ENCODE data around the gene HDHD3. TPM values are rescaled to one million over a fixed set of nuclear protein-coding genes. Genes with fewer than 3 reads are reported as not detected.

HDHD3 gene
- total RNA-seq, 4 donors from 2014 or later, result 44.7 to 50.3 (median 48.3) TPM

DNA sequence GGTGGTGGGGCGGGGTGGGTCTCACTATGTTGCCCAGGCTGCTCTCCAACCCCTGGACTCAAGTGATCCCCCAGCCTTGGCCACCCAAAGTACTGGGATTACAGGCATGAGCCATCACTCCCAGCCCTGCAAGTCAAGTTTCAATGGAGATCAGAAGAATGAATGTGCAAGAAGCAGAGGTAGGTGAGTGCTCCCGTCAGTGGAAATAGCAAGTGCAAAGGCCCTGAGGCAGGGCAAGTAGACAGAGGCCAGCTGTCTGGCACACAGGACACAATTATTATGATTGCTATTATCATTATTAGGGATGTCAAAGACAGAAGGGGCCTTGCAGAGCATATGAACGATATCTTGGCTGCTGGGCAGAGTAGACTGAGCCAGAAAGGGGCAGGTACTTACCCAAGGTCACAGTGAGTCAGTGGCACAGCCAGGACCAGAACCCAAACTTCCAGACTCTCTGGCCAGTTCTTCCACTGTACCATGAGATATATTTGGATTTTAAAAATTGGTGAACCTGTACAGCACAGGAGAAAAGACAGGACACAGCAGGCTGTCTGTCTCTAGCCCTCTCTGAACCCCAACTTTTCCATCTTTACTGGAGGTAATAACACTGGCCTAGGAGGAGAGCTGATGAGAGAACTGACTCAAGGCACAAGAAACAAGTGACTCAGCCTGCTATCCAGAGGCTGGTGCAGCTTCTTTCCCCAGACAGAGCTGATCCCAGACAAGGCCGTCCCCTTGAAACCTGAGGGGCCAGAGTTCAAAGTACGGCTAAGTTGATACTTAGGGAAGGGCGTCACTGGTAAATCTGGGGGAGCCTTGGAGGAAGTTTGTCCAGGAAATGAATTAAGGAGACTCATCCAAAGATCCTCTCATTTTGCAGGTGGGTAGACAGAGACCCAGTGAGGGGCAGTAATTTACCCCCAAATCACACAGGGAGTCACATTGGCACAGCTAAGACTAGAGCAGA, 1.4 kb downstream of the HDHD3 start:
- intact Hi-C loops (cut with DNase I; ENCODE audit: low total_unique reads), result no loop called here
- WGBS, 2 donors, result 68 to 80% methylated on average over 6 of the region's 6 CpGs
- H3K4me3 ChIP-seq (ENCODE audit: low read depth, poor library complexity, severe bottlenecking), result no peak overlapping the region
- TF ChIP-seq, protein P1, sequence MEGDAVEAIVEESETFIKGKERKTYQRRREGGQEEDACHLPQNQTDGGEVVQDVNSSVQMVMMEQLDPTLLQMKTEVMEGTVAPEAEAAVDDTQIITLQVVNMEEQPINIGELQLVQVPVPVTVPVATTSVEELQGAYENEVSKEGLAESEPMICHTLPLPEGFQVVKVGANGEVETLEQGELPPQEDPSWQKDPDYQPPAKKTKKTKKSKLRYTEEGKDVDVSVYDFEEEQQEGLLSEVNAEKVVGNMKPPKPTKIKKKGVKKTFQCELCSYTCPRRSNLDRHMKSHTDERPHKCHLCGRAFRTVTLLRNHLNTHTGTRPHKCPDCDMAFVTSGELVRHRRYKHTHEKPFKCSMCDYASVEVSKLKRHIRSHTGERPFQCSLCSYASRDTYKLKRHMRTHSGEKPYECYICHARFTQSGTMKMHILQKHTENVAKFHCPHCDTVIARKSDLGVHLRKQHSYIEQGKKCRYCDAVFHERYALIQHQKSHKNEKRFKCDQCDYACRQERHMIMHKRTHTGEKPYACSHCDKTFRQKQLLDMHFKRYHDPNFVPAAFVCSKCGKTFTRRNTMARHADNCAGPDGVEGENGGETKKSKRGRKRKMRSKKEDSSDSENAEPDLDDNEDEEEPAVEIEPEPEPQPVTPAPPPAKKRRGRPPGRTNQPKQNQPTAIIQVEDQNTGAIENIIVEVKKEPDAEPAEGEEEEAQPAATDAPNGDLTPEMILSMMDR (IDR thresholded peaks at IDR 0.05), result no peak
- no peak for TF ChIP-seq POLR2A (IDR thresholded peaks at IDR 0.05)
- no peak for DNase-seq (ENCODE audit: low spot score in 2 of 2)

DNA sequence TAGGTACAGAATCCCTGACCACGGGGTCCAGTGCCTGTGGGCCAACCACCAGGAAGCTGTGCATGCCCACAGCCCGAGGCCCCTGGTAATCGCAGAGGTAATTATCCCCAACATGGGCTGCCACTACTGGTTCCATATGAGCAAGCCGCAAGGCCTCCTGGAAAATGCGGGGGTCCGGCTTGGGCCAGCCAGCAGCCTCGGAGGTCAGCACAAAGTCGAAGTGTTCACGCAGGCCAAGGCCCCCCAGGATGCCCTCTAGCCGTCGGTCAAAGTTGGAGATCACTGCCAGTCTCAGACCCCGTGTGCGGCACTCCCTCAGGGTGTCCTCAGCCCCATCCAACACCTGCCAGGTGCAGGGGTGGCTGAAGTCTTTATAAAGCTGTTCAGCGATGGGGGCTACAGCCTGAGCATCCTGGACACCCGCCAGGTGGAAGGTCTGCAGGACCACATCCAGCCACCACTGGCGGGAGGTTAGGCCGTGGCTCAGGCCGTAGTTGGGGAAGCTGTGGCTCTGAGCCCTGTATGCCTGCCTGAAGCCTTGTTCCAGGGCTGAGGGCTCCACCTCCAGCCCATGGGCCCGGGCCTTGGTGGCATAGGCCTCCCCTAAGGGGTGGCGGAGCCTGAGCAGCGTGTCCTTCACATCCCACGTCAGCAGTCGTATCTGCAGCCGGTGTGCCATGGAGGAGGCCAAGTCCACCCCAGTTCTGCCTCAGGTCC, 3.0 kb downstream of the HDHD3 start:
- no peak for DNase-seq (ENCODE audit: low spot score in 2 of 2)
- 83 to 85% methylated on average over 15 to 20 of the region's 24 CpGs for WGBS, 2 donors
- intact Hi-C loops (cut with DNase I; ENCODE audit: low total_unique reads), result no loop called here

DNA sequence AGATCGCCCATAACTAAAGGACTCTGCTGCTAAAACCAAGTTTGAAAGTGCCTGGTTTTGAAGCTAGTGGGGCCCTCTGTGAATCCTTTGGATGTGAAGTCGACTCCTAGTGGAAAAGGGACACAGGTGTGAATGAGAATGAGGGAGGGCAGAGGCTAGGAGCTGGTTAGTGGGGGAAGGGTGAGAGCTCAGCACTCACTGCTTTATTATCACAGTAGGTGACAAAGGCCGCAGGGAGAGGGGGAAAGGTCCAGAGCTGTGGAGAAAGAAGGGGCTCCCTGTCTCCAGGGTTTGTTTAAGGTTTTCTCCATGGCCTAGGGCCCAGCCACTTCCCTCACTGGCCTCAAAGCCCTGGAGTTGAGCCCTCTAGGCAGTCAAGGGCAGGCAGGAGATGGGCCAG, 3.5 kb downstream of the HDHD3 start:
- no peak for DNase-seq (ENCODE audit: low spot score in 2 of 2)
- TF ChIP-seq, protein P1 (IDR thresholded peaks at IDR 0.05), result no peak
- TF ChIP-seq POLR2A (IDR thresholded peaks at IDR 0.05), result no peak
- intact Hi-C loops (cut with DNase I; ENCODE audit: low total_unique reads), result no loop called here
- no peak overlapping the region for H3K4me3 ChIP-seq (ENCODE audit: low read depth, poor library complexity, severe bottlenecking)
- WGBS, 2 donors, result 70 to 72% methylated on average over 3 of the region's 3 CpGs

More for the DNA sequence above, 3.0 kb downstream of the HDHD3 start:
- TF ChIP-seq, protein P1 (IDR thresholded peaks at IDR 0.05), result no peak
- no peak for TF ChIP-seq POLR2A (IDR thresholded peaks at IDR 0.05)
- no peak overlapping the region for H3K4me3 ChIP-seq (ENCODE audit: low read depth, poor library complexity, severe bottlenecking)

DNA sequence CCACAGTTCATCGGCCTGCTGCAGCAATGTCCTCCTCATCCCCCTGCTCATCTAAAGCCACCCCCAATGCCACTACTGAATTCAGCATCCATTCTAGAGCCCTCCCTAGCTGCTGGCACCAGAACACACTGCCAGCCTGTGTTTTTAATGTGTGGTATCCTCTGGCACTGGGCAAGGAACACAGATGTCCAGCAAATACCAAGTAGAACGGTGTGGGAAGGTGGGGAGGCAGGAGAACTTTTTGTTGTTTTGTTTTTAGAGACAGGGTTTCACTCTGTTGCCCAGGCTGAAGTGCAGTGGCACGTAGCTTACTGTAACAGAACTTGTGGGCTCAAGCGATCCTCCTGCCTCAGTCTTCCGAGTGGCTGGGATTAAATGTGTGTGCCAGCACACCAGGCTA, 4.7 kb downstream of the HDHD3 start:
- TF ChIP-seq, protein P1 (IDR thresholded peaks at IDR 0.05), result no peak
- no peak for TF ChIP-seq POLR2A (IDR thresholded peaks at IDR 0.05)
- intact Hi-C loops (cut with DNase I; ENCODE audit: low total_unique reads), result no loop called here
- DNase-seq (ENCODE audit: low spot score in 2 of 2), result no peak
- H3K4me3 ChIP-seq (ENCODE audit: low read depth, poor library complexity, severe bottlenecking), result no peak overlapping the region
- WGBS, 2 donors, result 82 to 96% methylated on average over 5 of the region's 5 CpGs

DNA sequence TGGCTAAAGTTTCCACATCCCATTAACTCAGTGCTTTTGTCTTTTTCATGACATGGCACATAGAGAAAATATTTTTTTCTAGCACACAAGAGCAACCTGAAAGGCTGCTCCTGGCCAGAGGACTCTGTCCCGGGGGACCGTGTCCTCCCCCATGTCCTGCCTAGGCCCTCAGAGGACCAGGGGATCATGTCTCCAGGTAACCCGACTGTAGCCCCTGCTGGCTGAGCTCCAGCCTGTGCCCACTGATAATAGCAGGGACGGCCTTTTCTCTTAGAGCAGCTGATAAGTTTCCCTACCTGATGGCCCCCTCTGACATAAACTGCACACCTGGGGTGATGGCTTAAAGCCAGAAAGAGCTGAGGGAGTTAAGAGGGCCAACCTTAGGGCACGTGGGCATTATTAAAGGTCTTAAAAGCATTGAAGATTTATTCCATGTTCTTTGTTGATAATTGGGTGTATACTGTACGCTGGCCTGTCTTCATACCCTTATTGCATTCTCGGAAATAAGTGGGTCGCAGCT, 5.9 kb downstream of the HDHD3 start:
- TF ChIP-seq, protein P1 (IDR thresholded peaks at IDR 0.05), result no peak
- TF ChIP-seq POLR2A (IDR thresholded peaks at IDR 0.05), result no peak
- intact Hi-C loops (cut with DNase I; ENCODE audit: low total_unique reads), result no loop called here
- no peak overlapping the region for H3K4me3 ChIP-seq (ENCODE audit: low read depth, poor library complexity, severe bottlenecking)
- DNase-seq (ENCODE audit: low spot score in 2 of 2), result no peak
- 65 to 74% methylated on average over 8 of the region's 8 CpGs for WGBS, 2 donors
